ENCODE measurements around the gene CORIN.
"Not testable (repeated sequence)": the region's sequence is repeated elsewhere in the genome, so short reads cannot be mapped to it uniquely, and the experiment has no call there.

Gene CORIN

GRCh38 chr4:47731182-47731581 is 106.7 kb downstream of the CORIN start:
- DNase-seq (ENCODE audit: low read depth in 1 of 2, low spot score in 1 of 2) = no peak

GRCh38 chr4:47729131-47729680 is 108.7 kb downstream of the CORIN start:
- no peak for DNase-seq (ENCODE audit: low read depth in 1 of 2, low spot score in 1 of 2)

- no peak for DNase-seq (ENCODE audit: low read depth in 1 of 2, low spot score in 1 of 2)
These were observed 115.8 kb downstream of the CORIN start for GRCh38 chr4:47721892-47722575.

- no peak for DNase-seq (ENCODE audit: low read depth in 1 of 2, low spot score in 1 of 2)
These were observed 116.4 kb downstream of the CORIN start for GRCh38 chr4:47721485-47721884.

- no peak for DNase-seq (ENCODE audit: low read depth in 1 of 2, low spot score in 1 of 2)
These were observed 117.1 kb downstream of the CORIN start for GRCh38 chr4:47720787-47721186.

GRCh38 chr4:47719576-47719975 is 118.3 kb downstream of the CORIN start:
- DNase-seq (ENCODE audit: low read depth in 1 of 2, low spot score in 1 of 2) = no peak

- no peak for DNase-seq (ENCODE audit: low read depth in 1 of 2, low spot score in 1 of 2)
These were observed 119.2 kb downstream of the CORIN start for GRCh38 chr4:47718696-47719095.

- DNase-seq (ENCODE audit: low read depth in 1 of 2, low spot score in 1 of 2) = no peak
These were observed 120.7 kb downstream of the CORIN start for GRCh38 chr4:47717188-47717587.

- DNase-seq (ENCODE audit: low read depth in 1 of 2, low spot score in 1 of 2) = no peak
These were observed 122.0 kb downstream of the CORIN start for GRCh38 chr4:47715716-47716416.

GRCh38 chr4:47714269-47714668 is 123.6 kb downstream of the CORIN start:
- no peak for DNase-seq (ENCODE audit: low read depth in 1 of 2, low spot score in 1 of 2)

GRCh38 chr4:47713129-47713834 is 124.6 kb downstream of the CORIN start:
- DNase-seq (ENCODE audit: low read depth in 1 of 2, low spot score in 1 of 2) = no peak

GRCh38 chr4:47711646-47712045 is 126.2 kb downstream of the CORIN start:
- DNase-seq (ENCODE audit: low read depth in 1 of 2, low spot score in 1 of 2) = no peak

- DNase-seq (ENCODE audit: low read depth in 1 of 2, low spot score in 1 of 2) = no peak
These were observed 126.7 kb downstream of the CORIN start for GRCh38 chr4:47711183-47711582.

- not testable (repeated sequence) for DNase-seq (ENCODE audit: low read depth in 1 of 2, low spot score in 1 of 2)
These were observed 131.5 kb downstream of the CORIN start for GRCh38 chr4:47706352-47706751.

- DNase-seq (ENCODE audit: low read depth in 1 of 2, low spot score in 1 of 2) = no peak
These were observed 132.4 kb downstream of the CORIN start for GRCh38 chr4:47705326-47705981.

GRCh38 chr4:47704693-47705325 is 133.1 kb downstream of the CORIN start:
- DNase-seq (ENCODE audit: low read depth in 1 of 2, low spot score in 1 of 2) = no peak

- DNase-seq (ENCODE audit: low read depth in 1 of 2, low spot score in 1 of 2) = no peak
These were observed 133.9 kb downstream of the CORIN start for GRCh38 chr4:47703956-47704355.

- no peak for DNase-seq (ENCODE audit: low read depth in 1 of 2, low spot score in 1 of 2)
These were observed 134.9 kb downstream of the CORIN start for GRCh38 chr4:47703008-47703407.

- DNase-seq (ENCODE audit: low read depth in 1 of 2, low spot score in 1 of 2) = no peak
These were observed 136.6 kb downstream of the CORIN start for GRCh38 chr4:47701286-47701685.

- no peak for DNase-seq (ENCODE audit: low read depth in 1 of 2, low spot score in 1 of 2)
These were observed 139.0 kb downstream of the CORIN start for GRCh38 chr4:47698837-47699236.

GRCh38 chr4:47696823-47697222 is 141.0 kb downstream of the CORIN start:
- DNase-seq (ENCODE audit: low read depth in 1 of 2, low spot score in 1 of 2) = no peak

Data from activated T-helper 1 cell treated with anti-CD3 and anti-CD28 coated beads, Interleukin-2, amount 50 U/mL, for 16 hours (primary cell).